GM19324 (cell line): ENCODE measurements around the gene RSPH10B.
"Not testable (repeated sequence)": the region's sequence is repeated elsewhere in the genome, so short reads cannot be mapped to it uniquely, and the experiment has no call there.

Experiments used
- ATAC-seq: cut with Tn5 transposase; IDR thresholded peaks from one replicate; pipeline ENCODE4 v1.9.1; 2021; ENCODE audit warnings: mild to moderate bottlenecking, moderate library complexity; ENCODE audit not compliant: unreplicated experiment, low FRiP score

RSPH10B gene

DNA sequence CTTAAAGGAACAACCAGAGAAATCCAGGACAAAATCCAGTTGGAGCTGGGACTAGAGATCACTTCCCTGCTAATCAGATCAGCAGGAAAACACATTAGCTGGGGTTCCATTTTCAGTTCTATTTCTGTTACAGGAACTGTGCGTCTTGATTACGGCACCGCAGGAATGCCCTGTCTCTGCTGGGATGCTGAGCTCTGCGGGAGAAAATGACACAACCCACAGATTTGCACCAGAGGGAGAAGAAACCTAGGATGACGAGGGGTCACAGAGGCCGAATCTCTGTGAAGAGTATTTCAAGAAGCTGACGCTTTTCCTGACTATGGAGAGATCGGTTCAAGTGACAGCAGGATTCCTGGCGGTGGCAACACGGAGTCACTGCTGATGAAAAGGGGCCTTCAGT is 40.2 kb downstream of the RSPH10B start:
- not testable (repeated sequence) for ATAC-seq

- not testable (repeated sequence) for ATAC-seq
Measured at GRCh38 chr7:5926263-5926870, 44.1 kb downstream of the RSPH10B start.

- not testable (repeated sequence) for ATAC-seq
Measured at GRCh38 chr7:5924630-5925029, 45.9 kb downstream of the RSPH10B start.

GRCh38 chr7:5924180-5924579 is 46.3 kb downstream of the RSPH10B start:
- ATAC-seq: not testable (repeated sequence)

DNA sequence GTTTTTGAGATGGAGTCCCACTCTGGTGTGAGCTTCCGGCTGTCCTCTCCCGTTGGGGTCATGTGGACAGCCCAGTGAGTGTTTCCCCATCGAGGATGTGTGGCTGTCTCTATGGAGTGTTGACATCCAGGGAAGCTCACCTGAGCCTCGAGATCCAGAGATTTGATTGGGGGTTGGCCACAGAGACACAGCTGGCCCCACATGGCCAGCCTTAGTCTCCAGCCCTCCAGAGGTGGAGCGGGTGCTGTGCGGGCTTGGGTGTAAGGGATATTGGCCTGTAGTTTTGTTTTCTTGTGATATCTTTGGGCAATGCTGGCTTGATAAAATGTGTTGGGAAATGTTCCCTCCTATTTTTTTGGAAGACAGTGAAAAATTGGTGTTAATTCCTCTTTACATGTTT is 54.0 kb downstream of the RSPH10B start:
- not testable (repeated sequence) for ATAC-seq

- not testable (repeated sequence) for ATAC-seq
Measured at GRCh38 chr7:5908835-5909234, 61.7 kb downstream of the RSPH10B start.

DNA sequence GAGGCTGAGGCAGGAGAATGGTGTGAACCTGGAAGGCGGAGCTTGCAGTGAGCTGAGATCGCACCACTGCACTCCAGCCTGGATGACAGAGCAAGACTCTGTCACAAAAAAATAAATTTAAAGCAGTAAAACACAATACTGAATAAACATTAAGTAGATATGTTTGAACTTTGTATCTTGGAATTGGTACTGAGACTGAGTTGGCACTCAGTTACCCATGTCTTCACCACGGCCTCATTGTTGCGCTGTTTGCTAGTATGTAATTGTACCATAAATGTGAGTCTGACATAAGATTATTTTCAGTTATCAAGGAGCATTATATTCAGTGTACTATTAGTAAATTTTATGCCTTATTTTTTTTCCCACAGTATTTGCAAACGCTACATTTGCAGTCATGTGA is 65.8 kb downstream of the RSPH10B start:
- not testable (repeated sequence) for ATAC-seq

DNA sequence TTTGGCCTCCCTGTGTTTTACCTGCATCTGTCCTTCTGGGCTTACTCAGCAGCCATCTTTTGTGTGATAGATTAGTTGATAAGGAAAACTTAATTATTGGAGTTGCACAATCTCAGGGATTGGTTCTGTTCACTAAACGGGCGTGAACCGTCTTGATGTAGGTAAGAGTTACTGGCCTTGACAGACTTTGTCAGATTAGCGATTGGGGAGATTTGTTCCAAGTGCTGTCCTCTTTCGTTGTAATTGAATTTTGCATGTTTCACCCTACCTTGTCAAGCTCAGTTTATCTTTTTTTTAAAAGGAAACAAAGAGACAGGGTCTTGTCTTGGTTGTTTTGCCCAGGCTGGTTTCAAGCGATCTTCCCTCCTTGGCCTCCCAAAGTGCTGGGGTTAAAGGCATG is 67.5 kb downstream of the RSPH10B start:
- not testable (repeated sequence) for ATAC-seq

DNA sequence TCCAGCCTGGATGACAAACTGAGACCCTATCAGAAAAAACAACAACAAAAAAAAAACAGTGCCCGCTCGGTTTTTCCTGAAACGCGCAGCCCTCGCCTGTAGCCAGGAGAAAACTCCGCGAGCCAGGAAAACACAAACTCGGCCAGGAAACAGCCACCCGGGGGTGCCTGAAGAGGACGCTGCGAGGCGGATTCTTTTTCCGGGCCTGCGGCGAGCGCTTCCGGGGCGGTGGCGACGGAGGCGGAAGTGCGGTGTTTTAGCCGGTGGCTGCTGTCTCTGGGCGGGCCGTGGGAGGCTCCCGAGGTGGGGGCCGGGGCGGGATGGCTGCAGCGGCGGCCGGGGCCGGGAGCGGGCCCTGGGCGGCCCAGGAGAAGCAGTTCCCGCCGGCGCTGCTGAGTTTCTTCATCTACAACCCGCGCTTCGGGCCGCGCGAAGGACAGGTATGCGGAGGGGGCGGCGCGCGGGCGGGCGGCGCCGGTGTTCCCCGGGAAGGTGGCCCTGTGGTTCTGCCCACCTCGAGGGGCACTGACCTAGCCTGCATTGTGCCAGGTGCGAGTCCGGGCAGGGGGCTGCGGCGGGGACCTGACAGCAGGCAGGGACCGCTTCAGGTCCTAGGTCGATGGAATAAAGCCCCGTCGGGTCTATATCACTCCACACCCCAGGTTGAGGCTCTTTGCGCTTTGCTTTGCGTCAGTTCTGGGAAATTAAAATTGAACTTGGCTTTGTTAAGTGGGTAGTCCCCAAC is 71.8 kb downstream of the RSPH10B start, which contains the start of gene CCZ1:
TSS of gene CCZ1 (plus strand) at position 254 of the 745 bp plus-strand sequence. CDS start at position 321, 67 bp downstream.
- ATAC-seq: peak; percentile 80

GRCh38 chr7:5897369-5897919 is 73.0 kb downstream of the RSPH10B start:
- not testable (repeated sequence) for ATAC-seq

- ATAC-seq: no peak
Measured at GRCh38 chr7:5892498-5892897, 78.0 kb downstream of the RSPH10B start.

- ATAC-seq: not testable (repeated sequence)
Measured at GRCh38 chr7:5890244-5890643, 80.2 kb downstream of the RSPH10B start.

DNA sequence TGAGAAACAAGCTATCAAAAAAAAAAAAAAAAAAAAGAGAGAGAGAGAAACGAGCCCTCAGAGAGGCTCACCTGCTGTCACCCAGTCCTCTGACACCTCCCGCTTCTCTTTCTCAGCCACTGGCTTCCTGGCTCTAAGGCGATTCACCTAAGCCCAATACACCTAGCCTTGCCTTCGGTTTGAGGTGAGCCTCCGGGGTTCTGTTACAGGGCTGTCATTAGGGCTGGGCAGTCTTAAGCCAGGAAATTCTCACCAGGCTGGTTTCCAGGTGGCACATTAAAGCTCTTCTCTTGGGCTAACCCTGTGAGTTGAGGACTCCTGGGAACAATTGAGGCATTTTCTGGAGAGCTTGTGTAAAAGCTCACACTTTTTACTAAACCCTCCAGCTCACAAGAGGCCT is 82.5 kb downstream of the RSPH10B start:
- not testable (repeated sequence) for ATAC-seq

- not testable (repeated sequence) for ATAC-seq
Measured at GRCh38 chr7:5884431-5884830, 86.1 kb downstream of the RSPH10B start.

DNA sequence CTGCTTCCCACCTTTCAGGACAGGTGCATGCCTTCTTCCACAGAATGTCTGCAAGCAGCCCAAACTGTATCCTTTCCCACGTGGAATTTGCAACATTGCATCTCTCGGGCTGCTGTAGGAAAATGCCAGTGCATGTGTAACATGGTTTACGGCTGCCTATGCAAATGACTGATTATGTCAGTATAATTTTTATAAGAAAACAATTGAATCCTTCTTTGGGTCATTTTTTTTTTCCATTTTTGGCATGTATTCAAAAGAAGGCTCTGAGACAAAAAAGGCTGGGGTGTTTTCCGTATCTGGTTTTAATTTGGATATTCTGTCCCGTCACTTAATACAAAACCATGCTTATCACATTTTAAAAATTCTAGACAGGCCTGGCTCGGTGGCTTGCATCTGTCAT is 90.4 kb downstream of the RSPH10B start:
- not testable (repeated sequence) for ATAC-seq

GRCh38 chr7:5879591-5879990 is 90.9 kb downstream of the RSPH10B start:
- ATAC-seq: not testable (repeated sequence)
